GM23338 (cell line): ENCODE data around the gene CTTN. TPM values are rescaled to one million over a fixed set of nuclear protein-coding genes. Genes with fewer than 3 reads are reported as not detected.

Experiments
- ATAC-seq: fragments of 200-7000 bp; cut with Tn5 transposase; 3 replicates; pipeline ENCODE4 v1.9.1; 2020
- DNase-seq: peaks from one replicate; pipeline ENCODE4 v3.0.0-alpha.2; 2015; ENCODE audit warnings: low spot score
- H2AFZ ChIP-seq: fragments of 200-600 bp; sonication (generic); 2 replicates; pipeline ENCODE4 v1.8.0; 2016; ENCODE audit warnings: antibody characterized with exemption, mild to moderate bottlenecking, moderate library complexity
- H3F3A ChIP-seq: fragments of 200-600 bp; sonication (generic); replicated peaks from 2 replicates; pipeline ENCODE4 v1.8.0; 2017; ENCODE audit warnings: antibody characterized with exemption, mixed run types, low read depth
- H3K27ac ChIP-seq: fragments of 200-600 bp; sonication (generic); 2 replicates; pipeline ENCODE4 v1.6.1; 2016; ENCODE audit warnings: low read depth
- H3K27me3 ChIP-seq: fragments of 200-600 bp; sonication (generic); 2 replicates; pipeline ENCODE4 v1.8.0; 2016; ENCODE audit warnings: mild to moderate bottlenecking, mixed run types, moderate library complexity; ENCODE audit not compliant: insufficient read depth
- H3K36me3 ChIP-seq: fragments of 200-600 bp; sonication (generic); 2 replicates; pipeline ENCODE4 v1.8.0; 2016; ENCODE audit warnings: mild to moderate bottlenecking; ENCODE audit not compliant: insufficient read depth
- H3K4me1 ChIP-seq: fragments of 200-600 bp; sonication (generic); 2 replicates; pipeline ENCODE4 v1.8.0; 2016; ENCODE audit warnings: mild to moderate bottlenecking, moderate library complexity; ENCODE audit not compliant: insufficient read depth
- H3K4me2 ChIP-seq: fragments of 200-600 bp; sonication (generic); 2 replicates; pipeline ENCODE4 v1.7.1; 2017; ENCODE audit warnings: mixed run types
- H3K4me3 ChIP-seq: fragments of 200-600 bp; sonication (generic); 2 replicates; pipeline ENCODE4 v1.6.1; 2016; ENCODE audit warnings: mixed run types
- H3K79me2 ChIP-seq: fragments of 200-600 bp; sonication (generic); replicated peaks from 2 replicates; pipeline ENCODE4 v1.8.0; 2017; ENCODE audit warnings: mild to moderate bottlenecking; ENCODE audit not compliant: insufficient read depth
- H3K9me2 ChIP-seq: fragments of 200-600 bp; sonication (generic); 2 replicates; pipeline ENCODE4 v1.8.0; 2017; ENCODE audit not compliant: insufficient read depth
- H4K20me1 ChIP-seq: fragments of 200-600 bp; sonication (generic); replicated peaks from 2 replicates; pipeline ENCODE4 v1.8.0; 2017; ENCODE audit warnings: mild to moderate bottlenecking; ENCODE audit not compliant: insufficient read depth
- H3K27ac Mint-ChIP-seq: 2 replicates; pipeline ENCODE4 v1.8.0; 2020; ENCODE audit warnings: inconsistent platforms, mild to moderate bottlenecking, moderate library complexity, mixed read lengths
- H3K27me3 Mint-ChIP-seq: 3 replicates; pipeline ENCODE4 v1.8.0; 2022; ENCODE audit warnings: low read depth, mild to moderate bottlenecking, moderate library complexity, mixed read lengths, inconsistent platforms; ENCODE audit not compliant: insufficient read depth, poor library complexity
- H3K36me3 Mint-ChIP-seq: 3 replicates; pipeline ENCODE4 v1.8.0; 2021; ENCODE audit warnings: low read depth, mild to moderate bottlenecking, inconsistent platforms, moderate library complexity, mixed read lengths
- H3K4me1 Mint-ChIP-seq: 3 replicates; pipeline ENCODE4 v1.8.0; 2020; ENCODE audit warnings: mild to moderate bottlenecking, inconsistent platforms, mixed read lengths
- H3K4me3 Mint-ChIP-seq: 3 replicates; pipeline ENCODE4 v1.8.0; 2021; ENCODE audit warnings: moderate library complexity, mild to moderate bottlenecking, inconsistent platforms, mixed read lengths
- H3K9me3 Mint-ChIP-seq: 3 replicates; pipeline ENCODE4 v1.8.0; 2020; ENCODE audit warnings: moderate library complexity, mild to moderate bottlenecking, inconsistent platforms, mixed read lengths
- CREB1 ChIP-seq: fragments of 250-450 bp; sonication (Bioruptor Pico); IDR thresholded peaks from 2 replicates; pipeline ENCODE4 v1.5.0; 2020; ENCODE audit warnings: low read depth, mild to moderate bottlenecking, moderate library complexity
- CTCF ChIP-seq, 2 experiments: fragments of 200-600 bp in 1 of 2; sonication (generic) in 1 of 2; conservative IDR thresholded peaks; 2 replicates each; pipeline versions ENCODE4 v1.5.1 to v1.6.1; 2016 to 2017; ENCODE audit warnings: antibody characterized with exemption in 2 of 2, low read depth in 2 of 2, mild to moderate bottlenecking in 2 of 2, moderate library complexity in 1 of 2
- ETS1 ChIP-seq: IDR thresholded peaks from 2 replicates; pipeline ENCODE4 v1.6.1; 2016; ENCODE audit warnings: antibody characterized with exemption
- EZH2phosphoT487 ChIP-seq: fragments of 200-600 bp; sonication (generic); IDR thresholded peaks from one replicate; pipeline ENCODE4 v1.8.1; 2018; ENCODE audit warnings: antibody characterized with exemption; ENCODE audit not compliant: unreplicated experiment
- JUNB ChIP-seq: IDR thresholded peaks from one replicate; pipeline ENCODE4 v1.6.1; 2016; ENCODE audit warnings: antibody characterized with exemption; ENCODE audit not compliant: unreplicated experiment
- NANOG ChIP-seq: IDR thresholded peaks from 2 replicates; pipeline ENCODE4 v1.6.1; 2016; ENCODE audit warnings: antibody characterized with exemption, borderline replicate concordance
- REST ChIP-seq: IDR thresholded peaks from one replicate; pipeline ENCODE4 v1.6.1; 2018; ENCODE audit warnings: antibody characterized with exemption; ENCODE audit not compliant: unreplicated experiment
- STAT1 ChIP-seq: IDR thresholded peaks from one replicate; pipeline ENCODE4 v1.6.1; 2016; ENCODE audit warnings: antibody characterized with exemption; ENCODE audit not compliant: unreplicated experiment
- ZNF114 ChIP-seq: fragments of 250-450 bp; sonication (Bioruptor Pico); IDR thresholded peaks from 2 replicates; pipeline ENCODE4 v1.5.0; 2020; ENCODE audit warnings: mild to moderate bottlenecking, moderate library complexity
- ZNF462 ChIP-seq: fragments of 250-450 bp; sonication (Bioruptor Pico); IDR thresholded peaks from 2 replicates; pipeline ENCODE4 v1.5.0; 2020; ENCODE audit warnings: mild to moderate bottlenecking, moderate library complexity
- polyA plus RNA-seq: library from polyadenylated mRNA; unstranded; fragments of >200 nt; fragmentation: Nextera tagmentation; extraction: Ambion mirVana; gene quantifications from 2 replicates; pipeline ENCODE4 v1.2.1, GENCODE V29; 2016
- total RNA-seq: library from RNA; depleted of rRNA; stranded (reverse); fragments of >200 nt; shearing (Covaris generic); gene quantifications from 2 replicates; pipeline ENCODE4 v1.2.3, GENCODE V29; 2014

CTTN gene
- total and polyA plus RNA-seq, 2 experiments from 2014 or later, result 163 to 343 TPM

GRCh38 chr11:70404244-70404643 lies 5.9 kb downstream of the CTTN start (continued):
- TF ChIP-seq ZNF462 (CRISPR knock-in tag) (no peak), REST (no peak), JUNB (no peak)

- peaks cover 10% of the 10 kb centered on the region; the same call in 2 of the 3 replicates for H3K4me1 Mint-ChIP-seq
- DNase-seq (no peak), ATAC-seq (no peak)
- H3K4me3 ChIP-seq, result no peak overlapping the region
- H3K79me2 ChIP-seq, result peaks cover 64% of the 10 kb centered on the region
- peaks cover 49% of the 10 kb centered on the region for H3K36me3 Mint-ChIP-seq
- no peak overlapping the region for H3K27ac Mint-ChIP-seq
- H3F3A ChIP-seq, result peaks cover 8% of the 10 kb centered on the region
- H3K27me3 ChIP-seq, result no peaks in the 10 kb centered on the region
- H4K20me1 ChIP-seq, result peaks cover 36% of the 10 kb centered on the region
- no peaks in the 10 kb centered on the region for H3K9me3 Mint-ChIP-seq
- H3K36me3 ChIP-seq, result peaks cover 53% of the 10 kb centered on the region
- H3K27ac ChIP-seq, result no peak overlapping the region
- no peak overlapping the region for H2AFZ ChIP-seq
- H3K27me3 Mint-ChIP-seq, result peaks cover 10% of the 10 kb centered on the region
- peaks cover 11% of the 10 kb centered on the region for H3K4me1 ChIP-seq
- no peaks in the 10 kb centered on the region for H3K9me2 ChIP-seq
- no peak overlapping the region for H3K4me3 Mint-ChIP-seq
- H3K4me2 ChIP-seq, result no peak overlapping the region
- no peak for TF ChIP-seq ZNF114
- no peak for TF ChIP-seq ETS1
- no peak for TF ChIP-seq CTCF (conservative IDR thresholded peaks at IDR 0.05; ENCODE audit: low read depth in 2 of 2)
- no peak for TF ChIP-seq NANOG
- no peak for TF ChIP-seq STAT1
- TF ChIP-seq EZH2phosphoT487, result no peak
- TF ChIP-seq CREB1 (CRISPR knock-in tag), result no peak
These were observed 7.5 kb downstream of the CTTN start for GRCh38 chr11:70405679-70406395.
